GM19099 (cell line): ENCODE results near the gene RPS29.

Experiments used
- POLR2A ChIP-seq: IDR thresholded peaks from 3 replicates; pipeline ENCODE4 v1.6.1; 2011; ENCODE audit warnings: low read depth; ENCODE audit not compliant: insufficient read length; ENCODE audit errors: extremely low read depth

Gene RPS29

DNA sequence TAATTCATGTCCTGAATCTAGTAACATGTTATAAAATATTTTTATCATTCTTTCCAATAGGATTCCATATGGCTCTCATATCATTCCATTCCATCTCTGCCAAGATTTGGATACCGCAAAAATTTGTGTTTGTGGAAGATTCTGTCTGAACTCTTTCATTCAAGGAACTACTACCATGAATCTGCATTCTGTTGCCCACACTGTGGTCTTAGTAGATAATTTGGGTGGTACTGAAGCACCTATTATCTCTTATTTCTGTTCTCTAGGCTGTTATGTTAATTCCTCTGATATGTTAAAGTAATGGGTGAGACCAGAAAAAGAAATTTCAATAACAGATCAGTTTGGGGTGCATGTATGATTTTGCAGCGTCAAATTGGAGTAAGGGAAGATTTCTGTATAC is 28.0 kb upstream of the RPS29 start:
- no peak for TF ChIP-seq POLR2A

DNA sequence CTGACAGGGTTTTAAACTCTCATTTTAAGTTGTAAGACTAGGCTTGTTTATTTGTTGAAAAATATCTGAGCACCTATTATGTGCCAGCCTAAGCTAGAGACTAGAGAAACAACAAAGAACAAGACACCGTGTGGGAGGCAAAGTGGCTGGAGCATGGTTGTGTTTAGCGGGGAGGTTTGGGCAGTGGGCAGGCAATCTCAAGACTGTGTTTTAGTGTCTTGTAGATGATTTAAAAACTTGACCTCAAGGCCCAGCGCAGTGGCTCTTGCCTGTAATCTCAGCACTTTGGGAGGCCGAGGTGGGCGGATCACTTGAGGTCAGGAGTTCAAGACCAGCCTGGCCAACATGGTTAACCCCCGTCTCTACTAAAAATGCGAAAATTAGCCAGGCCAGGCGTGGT is 26.5 kb upstream of the RPS29 start:
- TF ChIP-seq POLR2A, result no peak

DNA sequence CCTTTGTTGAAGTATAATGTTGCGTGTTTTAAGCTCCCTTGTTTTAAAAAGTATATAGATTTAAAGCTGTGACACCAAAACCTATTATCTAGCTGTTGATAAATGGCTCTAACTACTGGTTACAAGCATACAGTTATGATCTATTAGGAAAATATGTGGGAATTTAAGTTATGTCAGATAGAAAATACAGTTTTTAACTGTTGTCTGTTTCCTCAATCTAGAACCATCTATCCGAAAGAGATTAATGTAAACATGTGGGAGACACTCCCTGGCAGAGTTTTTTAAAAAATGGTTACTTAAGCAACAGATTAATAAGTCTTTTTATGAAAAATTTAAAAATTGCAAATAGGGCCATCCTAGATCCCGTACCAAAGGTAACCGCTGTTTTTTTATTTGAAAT is 26.1 kb upstream of the RPS29 start:
- no peak for TF ChIP-seq POLR2A

GRCh38 chr14:49607583-49607982 is 21.4 kb upstream of the RPS29 start:
- no peak for TF ChIP-seq POLR2A

- TF ChIP-seq POLR2A, result peak; percentile 85
These were observed 12.5 kb upstream of the RPS29 start, which contains the start of gene LRR1 for GRCh38 chr14:49598485-49599300. LRR1 (plus strand) TSS chr14:49598940; CDS start chr14:49599021, 81 bp downstream.

DNA sequence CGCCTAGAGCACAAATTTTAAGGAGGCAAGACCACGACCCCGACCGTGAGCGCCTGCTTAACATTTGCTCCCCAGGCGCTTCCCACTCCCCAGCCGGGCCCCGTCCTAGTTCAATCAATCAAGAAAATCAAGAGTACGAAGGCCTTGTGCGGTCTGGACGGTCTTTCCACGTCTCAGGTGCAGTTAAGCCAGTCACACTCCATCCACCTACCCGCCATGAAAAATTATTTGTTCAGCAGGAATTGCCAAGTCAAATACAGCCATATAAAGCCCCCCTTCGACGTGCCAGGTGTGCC is 12.0 kb upstream of the RPS29 start:
- TF ChIP-seq POLR2A, result no peak

DNA sequence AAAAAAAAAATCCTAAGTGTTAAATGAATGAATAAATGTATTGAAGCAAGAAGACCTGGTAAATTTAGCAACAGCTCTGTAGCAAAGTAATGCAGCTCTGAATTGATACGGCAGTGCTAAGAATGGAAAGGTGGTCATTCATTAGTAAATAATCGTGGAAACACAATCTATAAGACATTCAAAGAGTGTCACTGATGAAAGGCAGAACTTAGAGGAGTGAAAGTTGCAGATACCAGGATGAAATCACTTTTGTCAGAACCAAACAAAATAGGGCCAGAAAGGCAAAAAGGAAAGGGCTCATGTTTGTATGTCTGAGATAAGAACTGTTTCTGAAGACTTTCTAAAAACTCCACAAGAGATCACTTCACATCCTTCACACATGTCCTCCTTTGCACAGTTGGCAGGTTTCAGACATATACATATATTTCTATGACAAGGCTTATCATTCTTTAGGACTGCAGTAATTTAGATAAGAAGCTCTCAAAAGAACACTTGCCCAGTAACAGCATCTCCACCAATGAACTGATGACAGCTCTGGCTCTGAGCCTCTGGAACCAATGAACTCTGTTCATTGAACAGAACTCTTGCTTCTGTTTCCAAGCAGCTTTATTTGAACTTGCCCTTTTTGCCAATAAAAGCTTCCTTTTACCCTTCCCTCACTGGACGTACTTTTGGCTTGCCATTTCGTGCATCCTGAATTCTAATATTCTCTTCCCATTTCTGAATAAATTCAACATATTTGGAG is 8.3 kb upstream of the RPS29 start:
- no peak for TF ChIP-seq POLR2A

GRCh38 chr14:49593016-49593415 is 6.8 kb upstream of the RPS29 start:
- TF ChIP-seq POLR2A, result no peak

DNA sequence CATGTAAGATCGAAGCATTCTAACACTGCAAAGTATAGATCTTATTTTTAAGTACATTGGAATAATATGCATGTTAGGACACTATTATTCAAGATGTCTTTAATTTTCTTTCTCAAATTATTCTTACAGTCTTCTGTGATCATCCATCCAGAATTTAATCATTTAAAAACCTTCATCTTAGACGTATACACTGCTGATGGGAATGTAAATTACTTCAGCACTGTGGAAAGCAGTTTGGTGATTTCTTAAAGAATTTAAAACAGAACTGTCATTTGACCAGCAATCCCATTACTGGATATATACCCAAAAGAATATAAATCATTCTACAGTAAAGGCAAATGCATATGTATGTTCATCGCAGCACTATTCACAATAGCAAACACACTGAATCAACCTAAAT is 3.2 kb upstream of the RPS29 start:
- TF ChIP-seq POLR2A, result no peak

DNA sequence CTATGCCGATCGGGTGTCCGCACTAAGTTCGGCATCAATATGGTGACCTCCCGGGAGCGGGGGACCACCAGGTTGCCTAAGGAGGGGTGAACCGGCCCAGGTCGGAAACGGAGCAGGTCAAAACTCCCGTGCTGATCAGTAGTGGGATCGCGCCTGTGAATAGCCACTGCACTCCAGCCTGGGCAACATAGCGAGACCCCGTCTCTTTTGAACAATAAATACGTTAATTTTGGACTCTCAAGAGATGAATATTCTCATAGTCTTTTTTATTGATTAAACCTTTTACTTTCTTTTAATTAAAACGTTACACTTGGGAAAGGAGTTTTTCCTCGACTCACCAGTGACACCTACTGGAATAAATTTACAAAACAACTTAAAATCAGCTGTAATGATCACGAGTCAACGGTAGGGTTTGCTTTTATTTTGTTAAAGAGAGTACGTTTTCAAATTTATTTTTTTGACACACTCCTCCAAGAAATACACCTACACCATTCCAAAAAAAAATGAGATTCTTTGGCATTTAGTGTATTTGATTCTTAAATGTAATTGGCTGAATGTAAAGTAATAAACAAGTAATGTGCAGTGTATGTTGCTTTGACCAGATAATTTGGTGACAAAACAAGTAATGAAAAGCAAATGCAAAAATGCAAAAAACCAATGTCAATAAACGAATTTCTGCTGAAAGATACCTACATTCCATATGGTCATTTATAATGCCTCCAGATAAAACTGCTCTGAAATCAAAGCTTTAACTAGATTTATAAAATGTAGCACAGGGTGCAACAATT is 687 bp upstream of the RPS29 start:
- no peak for TF ChIP-seq POLR2A

DNA sequence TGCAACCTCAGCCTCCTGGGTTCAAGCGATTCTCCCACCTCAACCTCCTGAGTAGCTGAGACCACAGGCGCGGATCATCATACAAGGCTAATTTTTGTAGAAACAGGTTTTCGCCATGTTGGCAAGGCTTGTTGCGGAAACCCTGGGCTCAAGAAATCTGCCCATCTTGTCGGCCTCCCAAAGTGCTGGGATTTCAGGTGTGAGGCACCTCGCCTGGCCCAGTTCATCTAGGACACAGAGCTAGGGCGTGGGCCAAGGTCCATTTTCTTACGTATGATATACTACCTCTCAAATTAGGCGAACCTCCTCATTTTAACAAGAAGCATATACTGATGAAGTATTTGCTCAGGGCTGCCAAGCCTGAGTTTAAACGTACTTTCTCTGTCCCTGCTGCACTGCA is 2.1 kb downstream of the RPS29 start:
- TF ChIP-seq POLR2A, result peak; percentile 23

GRCh38 chr14:49583629-49584028 is 2.6 kb downstream of the RPS29 start:
- TF ChIP-seq POLR2A, result no peak

- peak; percentile 30 for TF ChIP-seq POLR2A
These were observed 3.8 kb downstream of the RPS29 start for GRCh38 chr14:49582113-49582977.

DNA sequence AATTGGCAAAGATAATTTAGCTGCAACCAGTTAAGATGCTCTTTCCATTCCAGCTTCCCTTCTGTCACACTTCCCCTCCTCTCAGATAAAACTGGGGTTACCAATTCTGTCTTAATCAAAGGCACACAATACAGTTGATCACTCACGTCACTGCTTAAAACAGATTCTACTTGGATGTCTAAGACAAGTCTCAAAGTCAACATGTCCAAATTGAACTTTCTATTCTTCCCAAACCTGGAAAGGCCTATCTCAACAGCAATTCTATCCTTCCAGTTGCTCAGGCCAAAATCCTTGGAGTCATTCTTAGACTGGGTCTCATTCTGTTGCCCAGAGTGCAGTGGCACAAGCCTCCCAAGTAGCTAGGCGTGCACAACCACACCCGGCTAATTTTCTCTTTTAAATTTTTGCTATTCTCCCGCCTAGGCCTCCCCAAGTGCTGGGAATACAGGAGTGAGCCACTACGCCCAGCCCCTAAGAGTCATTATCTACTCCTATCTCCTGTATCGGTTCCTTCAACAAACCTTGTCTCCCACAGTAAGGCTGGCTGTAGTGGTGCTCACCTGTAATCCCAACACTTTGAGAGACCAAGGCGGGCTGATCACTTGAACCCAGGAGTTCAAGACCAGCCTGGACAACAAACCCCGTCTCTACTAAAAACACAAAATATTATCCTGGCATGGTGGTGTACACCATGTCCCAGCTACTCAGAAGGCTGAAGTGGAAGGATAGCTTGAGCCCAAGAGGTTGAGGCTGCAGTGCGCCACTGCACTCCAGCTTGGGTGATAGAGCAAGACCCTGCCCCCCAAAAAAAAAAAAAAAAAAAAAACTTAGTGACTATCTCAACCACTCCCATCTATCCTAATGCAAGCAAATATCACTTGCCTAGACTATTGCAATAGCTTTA is 4.7 kb downstream of the RPS29 start:
- peak; percentile 8 for TF ChIP-seq POLR2A

DNA sequence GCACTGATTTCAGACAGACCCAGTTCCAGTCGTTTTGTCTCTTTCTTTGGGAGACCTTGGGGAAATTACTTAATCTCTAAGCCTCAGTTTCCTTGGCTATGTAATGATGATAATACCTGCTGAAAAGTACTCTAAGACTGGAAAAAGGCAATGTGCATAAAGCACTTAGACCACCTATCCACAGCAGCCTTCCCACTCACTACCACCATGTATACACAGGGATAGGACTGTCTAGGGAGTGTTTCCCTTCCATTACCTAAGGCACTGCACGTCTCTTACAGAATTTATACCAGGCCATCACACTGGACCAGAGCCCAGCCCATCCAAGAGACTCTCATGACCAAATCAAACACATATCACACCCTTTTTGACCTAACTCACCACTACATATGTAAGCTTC is 6.3 kb downstream of the RPS29 start:
- no peak for TF ChIP-seq POLR2A
